HL-60 (cell line): ENCODE data around the gene PACSIN3.

Source experiments
- GABPA ChIP-seq: IDR thresholded peaks from 2 replicates; pipeline ENCODE4 v1.6.1; 2012; ENCODE audit warnings: low read depth
- TF ChIP-seq, protein P1 (sequence below): IDR thresholded peaks from one replicate; pipeline ENCODE4 v1.5.1; 2011; ENCODE audit warnings: low read length, control low read depth, inconsistent platforms; ENCODE audit not compliant: insufficient read depth
- TF ChIP-seq, protein P2 (sequence below): IDR thresholded peaks from 2 replicates; pipeline ENCODE4 v1.6.1; 2012; ENCODE audit warnings: low read depth; ENCODE audit not compliant: insufficient replicate concordance

- TF ChIP-seq, protein P1, sequence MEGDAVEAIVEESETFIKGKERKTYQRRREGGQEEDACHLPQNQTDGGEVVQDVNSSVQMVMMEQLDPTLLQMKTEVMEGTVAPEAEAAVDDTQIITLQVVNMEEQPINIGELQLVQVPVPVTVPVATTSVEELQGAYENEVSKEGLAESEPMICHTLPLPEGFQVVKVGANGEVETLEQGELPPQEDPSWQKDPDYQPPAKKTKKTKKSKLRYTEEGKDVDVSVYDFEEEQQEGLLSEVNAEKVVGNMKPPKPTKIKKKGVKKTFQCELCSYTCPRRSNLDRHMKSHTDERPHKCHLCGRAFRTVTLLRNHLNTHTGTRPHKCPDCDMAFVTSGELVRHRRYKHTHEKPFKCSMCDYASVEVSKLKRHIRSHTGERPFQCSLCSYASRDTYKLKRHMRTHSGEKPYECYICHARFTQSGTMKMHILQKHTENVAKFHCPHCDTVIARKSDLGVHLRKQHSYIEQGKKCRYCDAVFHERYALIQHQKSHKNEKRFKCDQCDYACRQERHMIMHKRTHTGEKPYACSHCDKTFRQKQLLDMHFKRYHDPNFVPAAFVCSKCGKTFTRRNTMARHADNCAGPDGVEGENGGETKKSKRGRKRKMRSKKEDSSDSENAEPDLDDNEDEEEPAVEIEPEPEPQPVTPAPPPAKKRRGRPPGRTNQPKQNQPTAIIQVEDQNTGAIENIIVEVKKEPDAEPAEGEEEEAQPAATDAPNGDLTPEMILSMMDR: no peak
- TF ChIP-seq, protein P2, sequence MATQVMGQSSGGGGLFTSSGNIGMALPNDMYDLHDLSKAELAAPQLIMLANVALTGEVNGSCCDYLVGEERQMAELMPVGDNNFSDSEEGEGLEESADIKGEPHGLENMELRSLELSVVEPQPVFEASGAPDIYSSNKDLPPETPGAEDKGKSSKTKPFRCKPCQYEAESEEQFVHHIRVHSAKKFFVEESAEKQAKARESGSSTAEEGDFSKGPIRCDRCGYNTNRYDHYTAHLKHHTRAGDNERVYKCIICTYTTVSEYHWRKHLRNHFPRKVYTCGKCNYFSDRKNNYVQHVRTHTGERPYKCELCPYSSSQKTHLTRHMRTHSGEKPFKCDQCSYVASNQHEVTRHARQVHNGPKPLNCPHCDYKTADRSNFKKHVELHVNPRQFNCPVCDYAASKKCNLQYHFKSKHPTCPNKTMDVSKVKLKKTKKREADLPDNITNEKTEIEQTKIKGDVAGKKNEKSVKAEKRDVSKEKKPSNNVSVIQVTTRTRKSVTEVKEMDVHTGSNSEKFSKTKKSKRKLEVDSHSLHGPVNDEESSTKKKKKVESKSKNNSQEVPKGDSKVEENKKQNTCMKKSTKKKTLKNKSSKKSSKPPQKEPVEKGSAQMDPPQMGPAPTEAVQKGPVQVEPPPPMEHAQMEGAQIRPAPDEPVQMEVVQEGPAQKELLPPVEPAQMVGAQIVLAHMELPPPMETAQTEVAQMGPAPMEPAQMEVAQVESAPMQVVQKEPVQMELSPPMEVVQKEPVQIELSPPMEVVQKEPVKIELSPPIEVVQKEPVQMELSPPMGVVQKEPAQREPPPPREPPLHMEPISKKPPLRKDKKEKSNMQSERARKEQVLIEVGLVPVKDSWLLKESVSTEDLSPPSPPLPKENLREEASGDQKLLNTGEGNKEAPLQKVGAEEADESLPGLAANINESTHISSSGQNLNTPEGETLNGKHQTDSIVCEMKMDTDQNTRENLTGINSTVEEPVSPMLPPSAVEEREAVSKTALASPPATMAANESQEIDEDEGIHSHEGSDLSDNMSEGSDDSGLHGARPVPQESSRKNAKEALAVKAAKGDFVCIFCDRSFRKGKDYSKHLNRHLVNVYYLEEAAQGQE: no peak
- TF ChIP-seq GABPA: no peak
These were observed 41.7 kb downstream of the PACSIN3 start for GRCh38 chr11:47144541-47144940.
